ENCODE measurements around the gene TTLL3.

The TTLL3 gene

DNA sequence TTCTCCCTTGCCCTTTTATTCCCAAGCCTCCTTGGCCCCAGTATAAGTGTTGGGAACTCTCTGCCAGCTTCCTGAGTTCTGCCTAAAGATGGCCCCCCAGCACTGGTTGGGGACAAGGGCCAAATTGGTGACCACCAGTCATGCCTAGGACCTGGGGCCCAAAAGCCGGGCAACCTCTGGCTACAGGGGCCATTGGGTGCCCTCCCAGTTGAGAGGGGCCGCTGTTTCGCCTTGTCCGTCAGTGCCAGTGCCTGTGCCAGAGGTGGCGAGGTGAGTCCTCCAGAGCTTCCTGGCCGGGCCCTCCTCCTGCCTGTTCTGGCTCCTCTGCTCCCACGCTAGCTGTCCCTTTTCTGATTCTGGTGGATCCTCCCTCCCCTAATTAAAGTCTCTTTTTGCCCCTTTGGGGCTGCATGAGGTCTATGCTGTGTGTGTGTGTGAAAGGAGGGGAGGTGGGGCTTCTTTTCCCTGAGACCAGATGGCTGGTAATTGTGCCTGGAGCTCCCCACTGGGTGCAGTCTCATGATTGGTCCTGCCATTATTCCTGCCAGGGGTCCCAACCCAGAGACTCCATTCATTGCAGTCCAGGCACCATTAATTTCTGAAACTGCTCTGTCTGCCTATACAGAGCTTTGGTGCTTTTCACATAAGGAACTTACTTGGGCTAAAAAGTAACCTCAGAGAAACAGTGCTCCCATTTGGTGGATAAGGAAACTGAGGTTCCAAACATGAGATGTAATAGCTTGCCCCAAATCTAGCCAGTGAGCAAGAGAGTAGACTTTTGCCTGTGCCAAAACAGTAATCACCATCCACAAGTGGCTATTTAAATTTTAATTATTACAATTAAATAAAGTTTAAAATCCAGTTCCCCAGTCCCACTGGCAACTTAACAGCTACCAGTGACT is 3.1 kb upstream of the TTLL3 start:
- DNase-seq (ENCODE audit: low read depth), result no peak

DNA sequence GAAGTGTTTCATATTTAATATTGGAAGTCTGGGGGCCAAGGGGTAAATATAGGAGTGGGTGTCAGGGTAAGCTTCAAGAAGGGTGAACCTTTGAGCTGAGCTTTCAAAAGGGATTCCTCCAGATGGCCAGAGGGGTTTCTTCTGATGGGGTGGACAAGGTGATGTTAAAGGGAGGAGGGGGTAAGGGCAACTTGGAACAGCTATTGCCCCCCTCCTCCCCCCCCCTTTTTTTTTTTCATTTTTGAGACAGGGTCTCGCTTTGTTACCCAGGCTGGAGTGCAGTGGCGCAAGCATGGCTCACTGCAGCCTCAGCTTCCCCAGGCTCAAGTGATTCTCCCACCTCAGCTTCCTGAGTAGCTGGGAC is 2.1 kb upstream of the TTLL3 start:
- DNase-seq (ENCODE audit: low read depth), result no peak

- DNase-seq (ENCODE audit: low read depth), result peak; percentile 40
Observed at GRCh38 chr3:9808345-9809037, 1.6 kb upstream of the TTLL3 start.

GRCh38 chr3:9809239-9809614 is 835 bp upstream of the TTLL3 start:
- no peak for DNase-seq (ENCODE audit: low read depth)

DNA sequence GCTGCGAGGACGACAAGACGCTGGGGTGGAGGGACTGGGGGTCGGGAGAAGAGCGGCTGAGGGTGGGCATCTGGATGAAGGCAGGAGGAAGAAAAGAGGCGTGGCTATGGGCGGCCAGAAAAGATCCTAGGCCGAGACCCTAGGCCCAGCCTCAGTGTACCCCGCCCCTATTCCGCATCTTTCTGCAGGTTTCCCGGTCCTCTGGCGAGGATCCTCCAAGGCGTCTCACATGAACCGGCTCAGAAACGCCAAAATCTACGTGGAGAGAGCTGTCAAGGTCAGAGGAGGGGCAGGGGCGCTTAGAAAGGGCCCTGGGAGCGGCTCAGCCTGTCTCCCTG is 340 bp downstream of the TTLL3 start:
- no peak for DNase-seq (ENCODE audit: low read depth)

GRCh38 chr3:9810846-9811245 is 784 bp downstream of the TTLL3 start:
- DNase-seq (ENCODE audit: low read depth), result no peak

DNA sequence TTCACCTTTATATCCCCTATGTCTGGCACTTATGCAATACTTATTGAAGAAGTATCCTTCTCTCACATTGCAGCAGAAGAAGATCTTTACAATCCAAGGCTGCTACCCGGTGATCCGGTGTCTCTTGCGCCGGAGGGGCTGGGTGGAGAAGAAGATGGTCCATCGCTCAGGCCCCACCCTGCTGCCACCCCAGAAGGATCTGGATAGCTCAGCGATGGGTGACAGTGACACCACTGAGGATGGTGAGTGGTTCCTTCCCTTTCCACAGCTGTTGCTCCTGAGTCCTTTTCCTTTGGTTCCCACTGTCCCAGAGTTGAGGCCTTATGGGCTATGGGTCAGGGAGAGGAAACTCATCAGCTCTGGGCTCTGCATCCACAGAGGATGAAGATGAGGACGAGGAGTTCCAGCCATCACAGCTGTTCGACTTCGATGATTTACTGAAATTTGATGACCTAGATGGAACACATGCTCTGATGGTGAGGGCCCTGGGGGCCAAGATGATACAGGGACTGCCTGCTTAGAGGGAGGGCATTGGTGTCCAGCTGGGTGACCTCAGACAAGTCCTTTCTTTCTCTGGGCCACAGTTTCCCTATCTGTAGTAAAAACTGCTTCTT is 2.9 kb downstream of the TTLL3 start:
- no peak for DNase-seq (ENCODE audit: low read depth)

DNA sequence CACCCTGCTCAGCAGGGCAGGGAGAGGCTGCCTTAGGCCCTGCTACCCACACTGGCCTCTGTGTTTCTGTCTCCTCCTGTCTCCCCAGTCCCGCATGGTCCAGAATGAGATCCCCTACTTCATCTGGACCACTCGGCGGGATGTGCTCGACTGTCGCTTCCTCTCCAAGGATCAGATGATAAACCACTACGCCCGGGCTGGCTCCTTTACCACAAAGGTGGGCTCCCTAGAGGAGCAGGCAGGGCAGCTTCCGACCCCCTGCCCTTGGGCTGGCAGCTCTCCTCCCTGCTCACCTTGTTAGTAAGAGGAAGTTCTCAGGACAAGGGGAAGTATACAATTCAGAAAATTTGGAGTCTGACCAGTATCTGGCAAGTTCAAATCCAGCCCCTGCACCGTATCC is 5.9 kb downstream of the TTLL3 start:
- no peak for DNase-seq (ENCODE audit: low read depth)

DNA sequence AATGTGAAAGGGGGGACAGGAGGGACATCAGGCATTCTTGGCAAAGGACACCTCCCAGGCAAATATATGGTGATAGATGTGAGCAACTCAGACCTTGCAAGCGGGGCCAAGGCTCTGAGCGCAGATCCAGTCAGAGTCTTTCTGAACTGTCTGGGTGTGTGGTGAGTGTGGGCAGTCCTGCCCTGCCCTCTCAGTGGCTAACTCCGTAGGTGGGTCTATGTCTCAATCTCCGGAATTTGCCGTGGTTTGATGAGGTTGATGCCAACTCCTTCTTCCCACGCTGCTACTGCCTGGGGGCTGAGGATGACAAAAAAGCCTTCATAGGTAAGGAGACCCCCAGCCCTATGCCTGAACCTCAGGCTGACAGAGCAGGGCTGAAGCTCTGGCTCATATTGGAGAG is 7.4 kb downstream of the TTLL3 start:
- no peak for DNase-seq (ENCODE audit: low read depth)

GRCh38 chr3:9818666-9819335 is 8.7 kb downstream of the TTLL3 start:
- DNase-seq (ENCODE audit: low read depth), result no peak

DNA sequence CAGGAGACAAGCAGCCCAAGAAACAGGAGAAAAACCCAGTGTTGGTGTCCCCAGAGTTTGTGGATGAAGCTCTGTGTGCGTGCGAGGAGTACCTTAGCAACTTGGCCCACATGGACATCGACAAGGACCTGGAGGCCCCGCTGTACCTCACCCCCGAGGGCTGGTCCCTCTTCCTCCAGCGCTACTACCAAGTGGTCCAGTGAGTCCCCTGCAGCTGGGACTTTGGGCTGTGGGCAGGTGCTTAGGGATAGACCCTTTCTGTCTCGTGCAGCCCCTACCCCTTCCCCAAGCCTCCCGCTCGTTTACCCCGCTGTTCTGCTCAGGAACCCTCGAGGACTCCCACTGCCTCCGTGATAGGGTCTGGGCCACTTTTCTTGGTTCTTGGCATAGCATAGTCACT is 10.5 kb downstream of the TTLL3 start:
- DNase-seq (ENCODE audit: low read depth), result no peak

DNA sequence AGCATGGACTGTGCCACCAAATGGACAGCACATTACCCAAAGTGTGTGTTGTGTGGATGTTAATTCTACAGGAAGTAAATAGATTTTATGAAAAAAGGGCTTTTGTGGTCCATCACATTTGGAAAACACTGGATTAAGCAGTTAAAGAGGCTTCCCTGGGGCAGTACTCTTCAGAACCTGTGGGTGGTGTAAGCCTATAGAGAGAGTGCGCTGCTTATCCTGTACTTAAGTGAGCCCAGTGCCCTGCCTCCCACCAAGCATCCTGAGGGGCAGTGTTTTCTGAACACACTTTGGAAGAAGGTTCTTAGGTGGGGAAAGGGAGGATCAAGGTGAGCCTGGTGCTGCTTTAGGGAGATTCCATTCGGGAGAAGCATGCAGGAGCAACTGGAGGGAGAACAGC is 10.9 kb downstream of the TTLL3 start:
- DNase-seq (ENCODE audit: low read depth), result peak; percentile 47

GRCh38 chr3:9825451-9826040 is 15.5 kb downstream of the TTLL3 start:
- no peak for DNase-seq (ENCODE audit: low read depth)

- peak; percentile 18 for DNase-seq (ENCODE audit: low read depth)
Observed at GRCh38 chr3:9826815-9827573, 16.9 kb downstream of the TTLL3 start.

DNA sequence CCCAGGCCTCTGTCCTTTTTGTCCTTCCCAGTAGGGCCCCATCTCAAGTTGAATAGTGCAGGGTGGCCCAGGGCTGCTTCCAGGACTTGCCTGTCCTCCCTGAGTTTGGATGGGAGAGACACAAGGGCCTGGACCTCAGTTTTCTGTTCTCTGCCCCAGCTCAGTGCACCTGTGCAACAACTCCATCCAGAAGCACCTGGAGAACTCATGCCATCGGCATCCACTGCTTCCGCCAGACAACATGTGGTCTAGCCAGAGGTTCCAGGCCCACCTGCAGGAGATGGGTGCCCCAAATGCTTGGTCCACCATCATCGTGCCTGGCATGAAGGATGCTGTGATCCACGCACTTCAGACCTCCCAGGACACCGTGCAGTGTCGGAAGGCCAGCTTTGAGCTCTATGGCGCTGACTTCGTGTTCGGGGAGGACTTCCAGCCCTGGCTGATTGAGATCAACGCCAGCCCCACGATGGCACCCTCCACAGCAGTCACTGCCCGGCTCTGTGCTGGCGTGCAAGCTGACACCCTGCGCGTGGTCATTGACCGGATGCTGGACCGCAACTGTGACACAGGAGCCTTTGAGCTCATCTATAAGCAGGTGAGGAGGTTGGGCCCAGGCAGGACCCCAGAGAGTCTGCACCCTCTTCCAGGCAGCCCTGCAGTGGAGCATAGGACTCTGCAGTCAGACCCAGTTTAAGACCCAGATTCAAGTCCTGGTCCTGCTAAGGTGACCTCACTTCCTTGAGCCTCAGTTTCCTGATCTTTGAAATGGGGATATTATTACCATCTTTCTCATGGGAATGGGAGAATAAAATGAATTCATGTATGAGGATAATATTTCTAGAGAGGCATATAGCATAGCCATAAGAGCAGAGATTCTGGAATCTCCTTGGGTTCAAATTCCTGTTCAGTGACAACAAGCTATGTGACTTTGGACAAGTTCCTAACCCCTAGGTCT is 19.0 kb downstream of the TTLL3 start:
- DNase-seq (ENCODE audit: low read depth), result no peak

DNA sequence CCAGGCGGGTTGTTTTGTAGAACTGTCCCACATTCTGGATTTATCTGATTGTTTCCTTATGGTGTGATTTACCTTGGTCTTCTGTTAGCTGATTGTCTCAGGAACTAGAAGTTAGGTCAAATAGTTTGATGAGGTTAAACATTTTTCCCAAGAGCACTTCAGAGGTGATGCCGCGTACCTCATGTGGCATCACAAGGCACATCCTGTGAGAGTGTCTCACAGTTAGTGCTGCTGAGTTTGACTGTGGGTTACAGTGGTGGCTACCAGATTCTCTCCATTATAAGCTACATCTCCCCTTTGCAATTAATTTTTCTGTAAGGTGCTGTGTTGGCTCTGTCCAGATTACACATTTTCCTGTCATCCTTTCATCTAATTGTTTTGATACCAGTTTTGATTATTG is 21.2 kb downstream of the TTLL3 start:
- DNase-seq (ENCODE audit: low read depth), result no peak

DNA sequence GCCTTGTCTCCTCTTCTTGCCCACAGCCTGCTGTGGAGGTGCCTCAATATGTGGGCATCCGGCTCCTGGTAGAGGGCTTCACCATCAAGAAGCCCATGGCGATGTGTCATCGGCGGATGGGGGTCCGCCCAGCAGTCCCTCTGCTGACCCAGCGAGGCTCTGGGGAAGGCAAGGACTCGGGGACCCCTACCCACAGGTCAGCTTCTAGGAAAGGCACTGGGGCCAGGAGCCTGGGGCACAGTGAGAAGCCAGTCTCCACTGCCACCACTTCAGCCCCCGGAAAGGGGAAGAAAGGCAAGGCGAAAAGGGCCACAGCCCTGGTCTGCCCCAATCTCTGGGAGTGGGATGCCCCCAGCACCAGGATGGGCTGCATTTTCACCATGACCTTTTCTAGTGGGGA is 23.0 kb downstream of the TTLL3 start:
- DNase-seq (ENCODE audit: low read depth), result no peak

DNA sequence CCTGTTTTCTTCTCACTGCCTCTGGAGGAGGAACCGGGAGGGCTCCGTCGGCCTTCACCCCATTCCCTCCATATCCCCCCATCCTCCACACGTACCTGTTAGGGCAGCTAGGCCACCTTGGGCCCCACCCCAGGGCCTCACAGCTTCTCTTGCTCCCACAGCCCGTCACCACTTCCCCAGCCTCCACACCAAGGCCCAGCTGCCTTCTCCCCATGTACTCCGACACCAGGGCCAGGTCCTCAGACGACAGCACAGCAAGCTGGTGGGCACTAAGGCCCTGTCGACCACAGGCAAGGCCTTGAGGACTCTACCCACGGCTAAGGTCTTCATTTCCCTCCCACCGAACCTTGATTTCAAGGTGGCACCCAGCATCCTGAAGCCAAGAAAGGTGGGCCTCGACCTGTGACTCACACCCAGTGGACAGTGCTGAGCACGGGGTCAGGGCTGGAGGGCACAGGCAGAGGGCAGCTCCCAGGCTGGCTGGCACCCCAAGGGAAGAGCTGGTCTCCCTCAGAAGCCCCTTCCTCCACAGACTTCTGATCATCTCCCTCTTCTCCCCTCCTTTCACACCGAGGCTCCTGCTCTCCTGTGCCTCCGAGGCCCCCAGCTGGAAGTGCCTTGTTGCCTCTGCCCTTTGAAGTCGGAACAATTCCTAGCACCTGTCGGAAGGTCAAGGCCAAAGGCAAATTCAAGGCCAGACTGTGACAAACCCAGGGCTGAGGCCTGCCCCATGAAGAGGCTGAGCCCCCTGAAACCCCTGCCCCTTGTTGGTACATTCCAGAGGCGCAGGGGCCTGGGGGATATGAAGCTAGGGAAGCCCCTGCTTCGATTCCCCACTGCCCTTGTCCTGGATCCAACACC is 24.7 kb downstream of the TTLL3 start:
- DNase-seq (ENCODE audit: low read depth), result no peak

All from iris pigment epithelial cell (primary cell).